ENCODE data around the gene DHRS9.

DNA sequence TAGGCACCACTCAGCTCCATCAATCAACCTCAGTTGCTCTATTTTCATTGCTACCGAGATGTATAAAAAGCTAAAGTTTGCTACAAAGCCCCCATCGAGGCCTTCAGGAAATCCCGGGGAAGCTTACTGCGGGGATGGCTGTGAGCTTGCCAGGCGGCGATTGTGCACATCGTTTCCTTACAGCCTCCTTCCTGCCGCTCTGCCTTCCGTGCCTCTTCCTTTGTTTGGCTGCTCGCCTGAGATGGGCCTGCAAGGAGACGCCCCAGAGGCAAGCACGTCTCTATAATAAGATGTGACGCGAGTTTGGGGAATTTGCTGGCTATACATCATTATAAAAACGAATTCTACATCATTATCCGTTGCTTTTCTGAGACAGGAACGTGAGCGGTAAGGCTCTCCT, 41.6 kb downstream of the DHRS9 start:
- TF ChIP-seq, protein P1, sequence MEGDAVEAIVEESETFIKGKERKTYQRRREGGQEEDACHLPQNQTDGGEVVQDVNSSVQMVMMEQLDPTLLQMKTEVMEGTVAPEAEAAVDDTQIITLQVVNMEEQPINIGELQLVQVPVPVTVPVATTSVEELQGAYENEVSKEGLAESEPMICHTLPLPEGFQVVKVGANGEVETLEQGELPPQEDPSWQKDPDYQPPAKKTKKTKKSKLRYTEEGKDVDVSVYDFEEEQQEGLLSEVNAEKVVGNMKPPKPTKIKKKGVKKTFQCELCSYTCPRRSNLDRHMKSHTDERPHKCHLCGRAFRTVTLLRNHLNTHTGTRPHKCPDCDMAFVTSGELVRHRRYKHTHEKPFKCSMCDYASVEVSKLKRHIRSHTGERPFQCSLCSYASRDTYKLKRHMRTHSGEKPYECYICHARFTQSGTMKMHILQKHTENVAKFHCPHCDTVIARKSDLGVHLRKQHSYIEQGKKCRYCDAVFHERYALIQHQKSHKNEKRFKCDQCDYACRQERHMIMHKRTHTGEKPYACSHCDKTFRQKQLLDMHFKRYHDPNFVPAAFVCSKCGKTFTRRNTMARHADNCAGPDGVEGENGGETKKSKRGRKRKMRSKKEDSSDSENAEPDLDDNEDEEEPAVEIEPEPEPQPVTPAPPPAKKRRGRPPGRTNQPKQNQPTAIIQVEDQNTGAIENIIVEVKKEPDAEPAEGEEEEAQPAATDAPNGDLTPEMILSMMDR (conservative IDR thresholded peaks at IDR 0.05; ENCODE audit: low read length): no peak
- no peak for TF ChIP-seq EZH2phosphoT487 (IDR thresholded peaks at IDR 0.05; ENCODE audit: borderline replicate concordance)
